COLO668 (cell line): ENCODE data around the gene APP.
"Not testable (repeated sequence)": the region's sequence is repeated elsewhere in the genome, so short reads cannot be mapped to it uniquely, and the experiment has no call there.

ENCODE experiments used
- DNase-seq: peaks from one replicate; lab custom pipeline; 2025; ENCODE audit not compliant: unreplicated experiment; lab: John Stamatoyannopoulos, UW

Gene APP

GRCh38 chr21:26106562-26106961 lies 64.0 kb downstream of the APP start:
- no peak for DNase-seq

GRCh38 chr21:26105819-26106218 lies 64.8 kb downstream of the APP start:
- DNase-seq: no peak

- no peak for DNase-seq
These were observed 70.0 kb downstream of the APP start for GRCh38 chr21:26100573-26100972.

- DNase-seq: no peak
These were observed 70.9 kb downstream of the APP start for GRCh38 chr21:26099610-26100219.

- DNase-seq: no peak
These were observed 71.7 kb downstream of the APP start for GRCh38 chr21:26098772-26099397.

GRCh38 chr21:26097475-26097874 lies 73.1 kb downstream of the APP start:
- DNase-seq: no peak

- DNase-seq: no peak
These were observed 73.8 kb downstream of the APP start for GRCh38 chr21:26096494-26097371.

GRCh38 chr21:26095131-26095530 lies 75.4 kb downstream of the APP start:
- DNase-seq: no peak

GRCh38 chr21:26093122-26093521 lies 77.4 kb downstream of the APP start:
- no peak for DNase-seq

GRCh38 chr21:26091480-26092018 lies 79.0 kb downstream of the APP start:
- DNase-seq: no peak

- no peak for DNase-seq
These were observed 80.8 kb downstream of the APP start for GRCh38 chr21:26089730-26090129.

GRCh38 chr21:26087223-26087918 lies 83.2 kb downstream of the APP start:
- no peak for DNase-seq

- no peak for DNase-seq
These were observed 84.7 kb downstream of the APP start for GRCh38 chr21:26085882-26086281.

- DNase-seq: no peak
These were observed 85.4 kb downstream of the APP start for GRCh38 chr21:26085127-26085526.

- DNase-seq: no peak
These were observed 88.0 kb downstream of the APP start for GRCh38 chr21:26082549-26082948.

- not testable (repeated sequence) for DNase-seq
These were observed 89.3 kb downstream of the APP start for GRCh38 chr21:26081175-26081760.

- no peak for DNase-seq
These were observed 90.4 kb downstream of the APP start for GRCh38 chr21:26080211-26080610.

GRCh38 chr21:26079366-26079765 lies 91.2 kb downstream of the APP start:
- DNase-seq: no peak

GRCh38 chr21:26077521-26077920 lies 93.0 kb downstream of the APP start:
- DNase-seq: no peak

GRCh38 chr21:26072666-26073615 lies 97.6 kb downstream of the APP start:
- no peak for DNase-seq
